Measurements from ENCODE around the gene LMOD1.

GRCh38 chr1:201925301-201925567 lies 21.1 kb downstream of the LMOD1 start:
- TF ChIP-seq CTCF (IDR thresholded peaks at IDR 0.05; ENCODE audit: borderline replicate concordance, extremely low read depth, low read length, poor library complexity, severe bottlenecking) = no peak
- no peak for TF ChIP-seq EZH2 (IDR thresholded peaks at IDR 0.05; ENCODE audit: borderline replicate concordance, low read depth, low read length, severe bottlenecking)

All from DND-41 (cell line).